ENCODE measurements around the gene PATJ.

The PATJ gene

GRCh38 chr1:61953790-61954150 is 211.5 kb downstream of the PATJ start:
- H3K9ac ChIP-seq (ENCODE audit: low read length): no peak overlapping the region
- H3K9me2 ChIP-seq (replicated peaks; ENCODE audit: insufficient read depth, low read length): no peaks in the 10 kb centered on the region
- no peak overlapping the region for H2AFZ ChIP-seq (ENCODE audit: low read depth, low read length, severe bottlenecking)
- H3K9me3 ChIP-seq (ENCODE audit: insufficient read depth, low read length): no peaks in the 10 kb centered on the region
- TF ChIP-seq CTCF (IDR thresholded peaks at IDR 0.05; ENCODE audit: insufficient read depth, low read length, poor library complexity, severe bottlenecking) (no peak), EZH2phosphoT487 (conservative IDR thresholded peaks at IDR 0.05; ENCODE audit: low read length) (no peak)
- H3K27ac ChIP-seq (ENCODE audit: low read depth, low read length): no peak overlapping the region
- no peak overlapping the region for H3K4me2 ChIP-seq (ENCODE audit: low read depth, low read length, poor library complexity, severe bottlenecking)
- no peaks in the 10 kb centered on the region for H3K79me2 ChIP-seq (ENCODE audit: insufficient read depth, low read length)
- no peaks in the 10 kb centered on the region for H4K20me1 ChIP-seq (ENCODE audit: low read depth, low read length)
- no peaks in the 10 kb centered on the region for H3K27me3 ChIP-seq (ENCODE audit: low read length)
- no peak overlapping the region for H3K4me3 ChIP-seq (ENCODE audit: insufficient read depth, low read length, poor library complexity, severe bottlenecking)
- no peaks in the 10 kb centered on the region for H3K36me3 ChIP-seq (ENCODE audit: low read length)
- no peaks in the 10 kb centered on the region for H3F3A ChIP-seq (ENCODE audit: insufficient read depth)

- no peaks in the 10 kb centered on the region for H4K20me1 ChIP-seq (ENCODE audit: low read depth, low read length)
- H3K9ac ChIP-seq (ENCODE audit: low read length): no peak overlapping the region
- no peaks in the 10 kb centered on the region for H3K9me3 ChIP-seq (ENCODE audit: insufficient read depth, low read length)
- H3K9me2 ChIP-seq (replicated peaks; ENCODE audit: insufficient read depth, low read length): no peaks in the 10 kb centered on the region
- H3K27ac ChIP-seq (ENCODE audit: low read depth, low read length): no peak overlapping the region
- H3K4me2 ChIP-seq (ENCODE audit: low read depth, low read length, poor library complexity, severe bottlenecking): no peak overlapping the region
- H2AFZ ChIP-seq (ENCODE audit: low read depth, low read length, severe bottlenecking): no peak overlapping the region
- no peaks in the 10 kb centered on the region for H3K79me2 ChIP-seq (ENCODE audit: insufficient read depth, low read length)
- TF ChIP-seq CTCF (IDR thresholded peaks at IDR 0.05; ENCODE audit: insufficient read depth, low read length, poor library complexity, severe bottlenecking) (no peak), EZH2phosphoT487 (conservative IDR thresholded peaks at IDR 0.05; ENCODE audit: low read length) (no peak)
- no peaks in the 10 kb centered on the region for H3K36me3 ChIP-seq (ENCODE audit: low read length)
- H3K4me3 ChIP-seq (ENCODE audit: insufficient read depth, low read length, poor library complexity, severe bottlenecking): no peak overlapping the region
- H3F3A ChIP-seq (ENCODE audit: insufficient read depth): no peaks in the 10 kb centered on the region
- H3K27me3 ChIP-seq (ENCODE audit: low read length): no peaks in the 10 kb centered on the region
Measured at GRCh38 chr1:61955261-61955660, 213.0 kb downstream of the PATJ start.

- Histone ChIP-seq H3K36me3 (ENCODE audit: low read length) (no peaks in the 10 kb centered on the region), H2AFZ (ENCODE audit: low read depth, low read length, severe bottlenecking) (no peak overlapping the region), H3K27ac (ENCODE audit: low read depth, low read length) (no peak overlapping the region), H3K27me3 (ENCODE audit: low read length) (no peaks in the 10 kb centered on the region), H3K4me3 (ENCODE audit: insufficient read depth, low read length, poor library complexity, severe bottlenecking) (no peak overlapping the region), H3F3A (ENCODE audit: insufficient read depth) (no peaks in the 10 kb centered on the region), H3K9me3 (ENCODE audit: insufficient read depth, low read length) (no peaks in the 10 kb centered on the region), H3K4me2 (ENCODE audit: low read depth, low read length, poor library complexity, severe bottlenecking) (no peak overlapping the region), H4K20me1 (ENCODE audit: low read depth, low read length) (no peaks in the 10 kb centered on the region), H3K79me2 (ENCODE audit: insufficient read depth, low read length) (no peaks in the 10 kb centered on the region), H3K9me2 (replicated peaks; ENCODE audit: insufficient read depth, low read length) (no peaks in the 10 kb centered on the region), H3K9ac (ENCODE audit: low read length) (no peak overlapping the region)
- TF ChIP-seq CTCF (IDR thresholded peaks at IDR 0.05; ENCODE audit: insufficient read depth, low read length, poor library complexity, severe bottlenecking): no peak
- TF ChIP-seq EZH2phosphoT487 (conservative IDR thresholded peaks at IDR 0.05; ENCODE audit: low read length): no peak
Measured at GRCh38 chr1:61956016-61956645, 213.9 kb downstream of the PATJ start.

Data from SU-DHL-6 (cell line).